HG03571 (cell line): ENCODE results near the gene BNC2.
"Not testable (repeated sequence)": the region's sequence is repeated elsewhere in the genome, so short reads cannot be mapped to it uniquely, and the experiment has no call there.

Experiments
- ATAC-seq: cut with Tn5 transposase; IDR thresholded peaks from one replicate; pipeline ENCODE4 v1.9.1; 2021; ENCODE audit not compliant: unreplicated experiment

Gene BNC2

DNA sequence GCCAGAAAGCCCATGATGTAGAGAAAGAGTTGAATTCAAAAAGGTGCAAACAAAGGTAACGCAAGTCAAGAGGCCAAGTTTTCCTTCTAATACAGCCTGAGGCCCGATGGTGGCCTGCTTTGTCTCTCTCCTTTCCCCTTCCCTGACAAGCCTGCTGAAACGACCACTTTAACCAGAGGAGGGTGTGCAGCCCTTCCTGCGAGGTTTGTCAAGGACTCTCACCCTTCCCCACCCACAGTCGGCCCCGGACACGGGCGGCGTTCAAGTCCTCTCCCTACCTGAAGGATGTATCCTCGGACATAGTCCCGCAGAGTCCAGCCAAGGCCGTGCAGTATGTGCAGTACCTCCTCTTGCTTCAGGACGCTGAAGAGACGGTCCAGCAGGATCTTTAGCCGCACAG is 318.2 kb downstream of the BNC2 start:
- ATAC-seq, result no peak

- ATAC-seq, result no peak
These were observed 318.8 kb downstream of the BNC2 start for GRCh38 chr9:16551692-16552091.

- no peak for ATAC-seq
These were observed 324.8 kb downstream of the BNC2 start for GRCh38 chr9:16545639-16546038.

DNA sequence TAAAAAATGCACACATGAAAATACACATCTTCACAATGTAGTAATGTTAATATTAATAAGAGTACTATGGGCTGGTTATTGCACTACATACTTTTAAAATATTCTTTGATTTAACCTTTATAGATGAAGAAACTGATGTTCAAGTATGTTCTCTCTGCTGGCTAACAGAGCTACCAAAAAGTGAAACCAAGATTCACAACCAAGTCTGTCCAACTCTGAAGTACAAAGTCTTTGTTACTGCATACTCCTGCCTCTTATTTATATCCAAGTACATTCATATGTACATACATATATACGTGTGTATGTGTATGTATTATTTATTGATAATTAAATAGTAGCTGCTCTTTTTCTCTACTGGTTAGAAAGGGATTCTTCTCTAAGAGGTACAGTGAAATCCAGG is 325.6 kb downstream of the BNC2 start:
- no peak for ATAC-seq

DNA sequence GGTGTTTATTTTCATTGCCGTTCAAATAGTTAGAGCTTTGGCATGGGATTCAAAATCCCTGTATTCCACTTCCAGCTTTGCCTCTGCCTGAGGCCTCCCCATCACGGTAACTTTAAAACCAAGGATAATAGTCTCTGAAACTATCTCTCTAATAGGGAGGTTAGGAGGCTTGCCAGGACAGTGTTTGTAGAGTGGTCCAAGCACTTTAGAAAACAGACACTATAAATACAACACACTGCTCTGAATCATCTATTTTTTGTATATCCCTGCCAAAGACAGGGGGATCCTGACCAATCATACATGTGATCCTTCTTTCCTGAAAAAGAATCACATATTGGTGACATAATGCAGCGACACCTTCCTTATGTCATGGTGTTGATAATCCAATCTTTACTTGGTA is 326.8 kb downstream of the BNC2 start:
- ATAC-seq, result no peak

DNA sequence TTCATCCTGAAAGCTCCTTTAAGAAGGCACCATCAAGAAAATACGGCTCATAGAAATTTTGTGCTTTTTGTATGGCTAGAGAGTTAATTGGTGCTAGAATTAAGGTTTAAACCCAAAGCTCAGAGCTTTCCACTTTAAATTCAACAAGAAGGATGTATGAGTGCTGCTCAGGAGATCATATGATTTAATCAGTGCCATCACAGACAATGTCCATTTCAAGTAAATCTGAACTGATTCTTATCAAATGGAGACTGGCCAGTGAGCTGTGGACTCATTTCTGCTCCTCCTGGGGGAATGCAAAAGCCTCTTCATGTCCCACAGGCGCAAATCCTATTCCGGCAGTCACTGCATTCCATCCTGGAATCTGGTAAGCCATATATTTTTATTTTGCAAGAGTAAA is 327.2 kb downstream of the BNC2 start:
- no peak for ATAC-seq

DNA sequence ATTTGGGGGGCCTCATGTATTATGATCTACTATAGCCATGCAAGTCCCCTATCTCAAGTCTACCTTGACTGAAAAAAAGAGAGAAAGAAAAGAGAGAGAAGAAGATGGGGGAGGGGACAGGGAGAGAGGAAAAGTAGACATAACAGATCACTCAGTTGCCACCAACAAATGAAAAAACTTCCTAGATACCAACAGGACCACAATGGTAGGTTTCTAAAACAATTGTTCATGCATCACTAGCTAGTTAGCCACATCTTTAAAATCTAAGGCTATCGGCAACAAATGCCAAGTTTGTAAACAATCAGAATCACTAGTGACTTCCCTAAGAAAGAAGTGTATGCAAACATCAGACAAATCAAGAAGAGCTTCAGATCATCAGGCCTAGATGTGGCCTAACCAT is 328.2 kb downstream of the BNC2 start:
- ATAC-seq, result no peak

DNA sequence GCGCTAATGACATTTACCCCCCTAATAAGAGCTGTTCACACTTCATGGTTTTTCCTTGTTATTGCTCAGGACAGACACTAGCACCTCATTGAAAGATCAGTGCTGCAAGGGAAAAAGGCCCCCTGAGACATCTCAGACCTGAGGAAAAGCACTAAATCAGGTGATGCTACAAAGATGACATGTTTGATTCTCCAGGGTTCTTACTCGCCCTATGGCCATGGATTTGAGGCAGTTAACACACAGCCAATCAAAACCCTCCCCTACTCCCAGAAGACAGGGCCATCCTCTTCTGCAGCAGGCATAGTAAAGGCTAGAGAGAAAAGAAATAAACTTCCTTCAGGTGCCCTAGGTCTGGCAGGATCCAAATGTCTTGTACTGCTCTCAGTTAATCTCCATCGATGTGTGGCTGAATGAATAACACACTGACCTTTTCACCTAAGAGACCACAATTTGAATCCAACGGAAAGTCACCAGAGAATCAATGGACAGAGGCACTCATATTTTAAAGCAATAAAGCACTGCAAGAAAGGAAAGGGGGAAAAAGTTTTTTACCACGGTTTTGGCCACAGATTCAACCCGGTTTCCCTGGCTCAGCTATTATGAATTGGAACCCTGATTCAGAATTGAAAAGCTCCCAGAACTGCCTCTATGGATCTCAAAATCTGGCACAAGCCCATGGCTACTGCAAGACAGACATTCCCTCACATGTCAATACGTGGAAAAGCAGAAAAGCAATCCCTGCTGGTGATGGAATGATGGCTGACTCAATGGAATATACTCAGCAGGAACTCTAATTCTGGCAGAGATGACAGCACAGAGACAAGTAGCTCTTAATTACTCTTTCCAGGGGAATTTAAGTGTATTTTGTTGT is 329.5 kb downstream of the BNC2 start:
- ATAC-seq, result no peak

- not testable (repeated sequence) for ATAC-seq
These were observed 330.8 kb downstream of the BNC2 start for GRCh38 chr9:16539626-16540025.

- ATAC-seq, result no peak
These were observed 334.9 kb downstream of the BNC2 start for GRCh38 chr9:16535555-16535954.

- no peak for ATAC-seq
These were observed 337.6 kb downstream of the BNC2 start for GRCh38 chr9:16532681-16533450.

DNA sequence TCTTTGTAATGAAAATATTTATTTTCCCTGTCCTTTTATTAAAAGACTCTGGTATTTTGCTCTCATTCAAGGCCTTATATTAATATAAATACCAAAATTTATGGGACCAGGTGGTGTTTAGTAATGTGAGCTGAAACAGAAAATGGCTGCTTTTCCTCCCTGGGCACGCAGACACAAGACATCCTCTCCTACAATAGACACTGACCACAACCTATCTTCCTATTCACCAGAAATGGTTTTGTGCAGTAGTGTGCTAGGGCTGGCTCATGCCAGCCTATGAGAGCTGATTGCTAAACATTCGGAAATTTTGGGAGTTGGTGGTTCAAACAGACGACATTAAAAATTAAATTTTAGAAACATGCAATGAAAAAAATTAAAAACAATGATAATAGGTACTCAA is 338.2 kb downstream of the BNC2 start:
- no peak for ATAC-seq

- ATAC-seq, result no peak
These were observed 339.5 kb downstream of the BNC2 start for GRCh38 chr9:16530669-16531642.

- no peak for ATAC-seq
These were observed 342.9 kb downstream of the BNC2 start for GRCh38 chr9:16527573-16527972.

- ATAC-seq, result no peak
These were observed 344.1 kb downstream of the BNC2 start for GRCh38 chr9:16526380-16526779.

DNA sequence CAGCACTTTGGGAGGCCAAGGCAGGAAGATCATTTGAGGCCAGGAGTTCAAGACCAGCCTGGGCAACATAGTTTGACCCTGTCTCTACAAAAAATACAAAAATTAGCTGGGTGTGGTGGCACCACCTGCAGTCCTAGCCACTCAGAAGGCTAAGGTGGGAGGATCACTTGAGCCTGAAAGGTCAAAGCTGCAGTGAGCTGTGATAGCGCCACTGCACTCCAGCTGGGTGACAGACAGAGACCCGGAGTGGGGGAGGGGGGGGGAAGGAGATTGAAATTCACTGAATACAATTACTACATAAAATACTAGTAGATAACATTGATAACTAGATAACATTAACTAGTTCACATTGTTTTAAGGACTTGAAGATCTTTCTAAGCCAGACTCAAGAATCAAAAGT is 345.6 kb downstream of the BNC2 start:
- ATAC-seq, result no peak

- ATAC-seq, result no peak
These were observed 346.4 kb downstream of the BNC2 start for GRCh38 chr9:16524078-16524477.

DNA sequence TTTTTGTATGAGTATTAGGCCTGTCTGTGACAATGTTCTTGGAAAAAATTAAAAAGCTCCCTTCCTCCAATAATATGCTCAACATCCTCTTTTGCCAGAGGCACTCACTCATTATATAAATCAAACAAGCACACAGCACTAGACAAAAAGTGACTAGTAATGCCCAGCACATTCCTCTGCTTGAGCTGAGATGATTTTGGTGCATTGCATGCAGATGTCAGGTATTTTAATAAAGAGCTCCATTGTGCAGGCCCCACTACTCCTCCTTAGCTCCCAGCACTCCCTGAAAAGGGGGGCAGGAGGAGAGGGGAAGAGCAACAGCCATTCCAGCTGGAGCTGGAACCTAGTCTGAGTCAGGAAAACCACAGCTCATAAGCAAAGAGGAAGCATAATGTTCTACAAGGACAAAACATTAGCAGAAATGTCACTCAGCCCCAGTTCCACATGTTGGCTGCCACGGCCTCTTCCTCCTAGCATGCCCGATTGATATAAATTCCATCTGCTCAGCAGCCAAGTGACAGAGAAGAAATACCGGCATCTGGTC is 348.5 kb downstream of the BNC2 start:
- no peak for ATAC-seq

- ATAC-seq, result no peak
These were observed 351.5 kb downstream of the BNC2 start for GRCh38 chr9:16519001-16519400.

- ATAC-seq, result no peak
These were observed 353.6 kb downstream of the BNC2 start for GRCh38 chr9:16516891-16517290.

DNA sequence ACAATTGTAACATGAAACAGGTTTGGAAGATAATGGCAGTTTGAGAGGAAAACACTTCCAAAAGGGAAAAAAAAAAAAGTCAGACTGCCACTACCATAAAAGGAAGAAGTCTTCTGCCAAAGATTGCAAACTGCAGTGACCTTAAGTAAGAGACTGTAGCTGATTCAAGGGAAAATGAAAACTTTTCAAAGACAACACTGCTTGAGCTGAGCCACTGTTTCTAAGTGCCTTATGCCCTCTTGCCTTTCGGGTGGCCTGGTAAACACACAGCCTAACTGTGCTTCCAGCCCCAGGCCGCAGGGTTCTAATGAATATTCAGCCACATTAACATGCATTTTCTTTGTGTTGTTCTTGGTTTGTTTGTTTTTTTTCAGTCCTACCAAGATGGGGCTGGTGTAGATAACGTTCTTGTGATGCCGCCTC is 354.6 kb downstream of the BNC2 start:
- no peak for ATAC-seq
